ENCODE data around the gene PIK3CA. TPM values are rescaled to one million over a fixed set of nuclear protein-coding genes. Genes with fewer than 3 reads are reported as not detected.
A peak's percentile ranks its signal among the peaks of the same experiment; 100 is the strongest.

Gene PIK3CA
- total and polyA plus RNA-seq, 4 experiments from 2014 or later = 12.4 to 47.2 (median 33.7) TPM

DNA sequence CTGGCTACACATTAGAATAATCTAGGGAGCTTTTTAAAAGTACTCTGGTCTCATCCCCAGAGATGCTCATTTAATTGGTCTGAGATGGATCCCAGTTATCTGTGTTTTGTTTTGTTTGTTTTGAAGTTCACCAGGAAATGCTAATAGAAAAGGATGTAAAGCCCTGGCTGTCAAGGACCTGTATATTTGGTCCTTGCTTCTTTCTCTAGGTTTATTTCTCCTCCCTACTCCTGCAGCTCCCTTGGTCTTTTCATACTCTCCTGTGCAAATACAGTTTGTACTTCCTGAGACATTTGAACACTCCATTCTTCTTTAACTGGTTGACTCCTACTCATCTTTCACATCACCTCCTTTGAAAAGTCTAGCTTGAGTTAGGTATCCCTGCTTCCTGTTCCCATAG, 3.3 kb downstream of the PIK3CA start:
- DNase-seq = no peak
- Mint-ChIP-seq H3K27me3 (no peaks in the 10 kb centered on the region), H3K4me1 (peaks cover 38 to 62% (median 48%) of the 10 kb centered on the region in 4 donors), H3K9me3 (no peaks in the 10 kb centered on the region), H3K4me3 (peak overlapping the region in 7 of 8 donors; percentile 23 to 76 (median 59)), H3K36me3 (peaks cover 0 to 7% of the 10 kb centered on the region in 2 donors), H3K27ac (peak overlapping the region in 4 of 7 donors; percentile 18 to 82 (median 38))
- H3K36me3 ChIP-seq (ENCODE audit: insufficient read depth, low read length) = no peaks in the 10 kb centered on the region
- H3K4me1 ChIP-seq (ENCODE audit: insufficient read depth, low read length) = peaks cover 54% of the 10 kb centered on the region
- ChIA-PET CTCF (ENCODE audit: partially characterized antibody) (interaction anchor here (1.8 to 3.2 kb wide), 2 partner anchors 164 to 172 kb away, joined by 5 to 12 read pairs; partner anchors contain the start of gene ZNF639), POLR2A (ENCODE audit: partially characterized antibody) (interaction anchor here (0.5 to 0.7 kb wide), 3 partner anchors 44 to 67 kb away, joined by 3 read pairs; no protein-coding TSS in a partner anchor)
- no peaks in the 10 kb centered on the region for H3K27me3 ChIP-seq (ENCODE audit: insufficient read depth, low read length)
- no peak overlapping the region for H3K4me3 ChIP-seq (ENCODE audit: low read length in 2 of 2)
- intact Hi-C loops (cut with micrococcal nuclease) = no loop called here
- no peak overlapping the region for H3K27ac ChIP-seq (ENCODE audit: low read depth, low read length)
- H3K9me3 ChIP-seq (ENCODE audit: control insufficient read depth in 1 of 2, low read length in 2 of 2) = no peaks in the 10 kb centered on the region

DNA sequence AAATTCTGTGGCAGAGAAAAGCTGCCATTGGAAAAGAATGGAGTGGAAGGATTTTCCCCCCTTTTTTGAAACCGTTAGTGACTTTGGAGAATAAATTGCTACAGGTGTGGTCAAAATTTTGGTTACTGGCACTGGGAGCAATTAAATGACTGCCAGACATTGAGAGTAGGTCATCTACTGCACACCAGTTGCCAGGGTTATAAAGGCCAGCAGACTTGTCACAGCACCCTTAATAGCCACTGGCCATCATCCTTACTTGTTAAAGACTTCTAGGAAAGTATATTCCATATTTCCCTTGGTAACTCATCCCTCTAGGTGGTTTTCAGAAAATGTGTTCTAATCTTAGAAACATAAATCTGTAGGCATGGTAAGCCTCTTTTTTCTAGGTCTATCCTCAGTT, 8.0 kb downstream of the PIK3CA start:
- no peak overlapping the region for H3K4me3 ChIP-seq (ENCODE audit: low read length in 2 of 2)
- ChIA-PET POLR2A (ENCODE audit: partially characterized antibody) (interaction anchor here (2.4 kb wide), 1 partner anchor 8 kb away, joined by 8 read pairs; the partner anchor contains the start of gene PIK3CA), CTCF (ENCODE audit: partially characterized antibody) (interaction anchor here (1.0 kb wide), 1 partner anchor 8 kb away, joined by 4 read pairs; the partner anchor contains the start of gene PIK3CA)
- Mint-ChIP-seq H3K27me3 (no peaks in the 10 kb centered on the region), H3K4me1 (peaks cover 52 to 87% (median 68%) of the 10 kb centered on the region in 4 donors), H3K27ac (no peak overlapping the region), H3K4me3 (peak overlapping the region in 1 of 8 donors; percentile 5), H3K9me3 (no peaks in the 10 kb centered on the region), H3K36me3 (no peaks in the 10 kb centered on the region)
- no peak overlapping the region for H3K27ac ChIP-seq (ENCODE audit: low read depth, low read length)
- DNase-seq = no peak
- no peaks in the 10 kb centered on the region for H3K27me3 ChIP-seq (ENCODE audit: insufficient read depth, low read length)
- peaks cover 65% of the 10 kb centered on the region for H3K4me1 ChIP-seq (ENCODE audit: insufficient read depth, low read length)
- H3K36me3 ChIP-seq (ENCODE audit: insufficient read depth, low read length) = no peaks in the 10 kb centered on the region
- intact Hi-C loops (cut with micrococcal nuclease) = no loop called here
- no peaks in the 10 kb centered on the region for H3K9me3 ChIP-seq (ENCODE audit: control insufficient read depth in 1 of 2, low read length in 2 of 2)

DNA sequence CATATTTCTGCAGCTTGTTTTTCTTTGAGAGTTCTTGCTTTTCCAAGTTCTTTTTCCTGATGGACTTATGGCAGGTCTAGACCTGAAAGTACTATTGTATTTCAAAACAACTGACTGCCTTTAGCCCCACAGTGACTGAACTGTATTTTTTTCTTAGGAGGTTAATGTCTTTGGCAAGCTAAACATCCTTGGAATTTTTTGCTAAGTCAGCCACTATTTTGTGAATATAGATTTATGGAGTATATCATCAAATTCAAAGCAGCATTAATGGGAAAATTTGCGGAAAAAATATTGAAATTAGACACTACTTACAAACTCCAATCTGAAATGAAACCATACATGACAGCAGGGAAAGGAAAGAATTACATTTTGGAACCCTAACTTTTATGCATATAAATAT, 8.6 kb downstream of the PIK3CA start:
- H3K4me1 Mint-ChIP-seq = peaks cover 48 to 84% (median 65%) of the 10 kb centered on the region in 4 donors
- Histone ChIP-seq H3K9me3 (ENCODE audit: control insufficient read depth in 1 of 2, low read length in 2 of 2) (no peaks in the 10 kb centered on the region), H3K27ac (ENCODE audit: low read depth, low read length) (no peak overlapping the region), H3K4me3 (ENCODE audit: low read length in 2 of 2) (no peak overlapping the region), H3K4me1 (ENCODE audit: insufficient read depth, low read length) (peaks cover 63% of the 10 kb centered on the region), H3K27me3 (ENCODE audit: insufficient read depth, low read length) (no peaks in the 10 kb centered on the region), H3K36me3 (ENCODE audit: insufficient read depth, low read length) (no peaks in the 10 kb centered on the region)
- no peaks in the 10 kb centered on the region for H3K36me3 Mint-ChIP-seq
- no peak for DNase-seq
- ChIA-PET CTCF (ENCODE audit: partially characterized antibody) (interaction anchor here (1.0 kb wide), 1 partner anchor 9 kb away, joined by 4 read pairs; the partner anchor contains the start of gene PIK3CA), POLR2A (ENCODE audit: partially characterized antibody) (interaction anchor here (0.5 to 2.4 kb wide), 2 partner anchors 8 to 39 kb away, joined by 3 to 8 read pairs; partner anchors contain the start of gene PIK3CA)
- no peaks in the 10 kb centered on the region for H3K27me3 Mint-ChIP-seq
- H3K4me3 Mint-ChIP-seq = peak overlapping the region in 1 of 8 donors; percentile 17
- H3K9me3 Mint-ChIP-seq = no peaks in the 10 kb centered on the region
- intact Hi-C loops (cut with micrococcal nuclease) = no loop called here
- no peak overlapping the region for H3K27ac Mint-ChIP-seq

DNA sequence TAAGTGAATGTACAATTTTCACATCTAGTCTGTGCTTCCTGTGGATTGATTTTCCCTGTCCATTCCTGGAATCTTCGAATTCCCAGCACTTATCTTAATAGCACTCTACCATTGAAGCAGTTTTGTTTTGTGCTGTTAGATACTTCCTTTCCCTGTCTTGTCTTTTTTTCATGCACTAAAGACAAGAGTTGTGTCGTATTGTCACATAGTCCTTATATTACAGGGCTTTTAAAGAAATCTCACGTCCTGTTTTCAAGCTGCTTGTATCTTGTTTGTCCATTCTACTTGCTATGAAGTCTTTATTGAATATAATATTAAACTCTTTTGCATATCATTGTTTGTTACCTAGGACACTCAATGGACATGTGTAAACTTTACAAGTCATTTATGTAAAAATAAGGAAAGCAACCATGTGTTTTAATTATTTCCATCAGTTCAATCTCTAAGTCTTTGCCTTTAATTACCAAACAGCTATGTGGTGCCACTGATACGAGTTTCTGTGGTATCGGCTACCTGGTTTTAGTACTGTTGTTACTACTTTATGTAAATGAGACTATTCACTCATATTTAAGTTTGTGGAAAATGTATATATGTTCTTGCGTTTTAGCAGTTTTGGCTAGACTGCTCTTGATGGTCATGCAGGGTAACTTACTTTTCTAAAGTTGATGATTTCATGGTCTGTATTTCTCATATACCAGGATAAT, 10.3 kb downstream of the PIK3CA start:
- H3K36me3 ChIP-seq (ENCODE audit: insufficient read depth, low read length) = no peaks in the 10 kb centered on the region
- no peaks in the 10 kb centered on the region for H3K27me3 ChIP-seq (ENCODE audit: insufficient read depth, low read length)
- H3K27ac ChIP-seq (ENCODE audit: low read depth, low read length) = no peak overlapping the region
- peaks cover 50% of the 10 kb centered on the region for H3K4me1 ChIP-seq (ENCODE audit: insufficient read depth, low read length)
- no peaks in the 10 kb centered on the region for H3K9me3 Mint-ChIP-seq
- peak overlapping the region in 2 of 8 donors; percentile 22 to 30 for H3K4me3 Mint-ChIP-seq
- H3K9me3 ChIP-seq (ENCODE audit: control insufficient read depth in 1 of 2, low read length in 2 of 2) = no peaks in the 10 kb centered on the region
- H3K4me3 ChIP-seq (ENCODE audit: low read length in 2 of 2) = no peak overlapping the region
- no peaks in the 10 kb centered on the region for H3K27me3 Mint-ChIP-seq
- no peak overlapping the region for H3K27ac Mint-ChIP-seq
- intact Hi-C loops (cut with micrococcal nuclease) = no loop called here
- H3K36me3 Mint-ChIP-seq = no peaks in the 10 kb centered on the region
- POLR2A ChIA-PET (ENCODE audit: partially characterized antibody) = interaction anchor here (2.4 kb wide), 1 partner anchor 10 kb away, joined by 8 read pairs; the partner anchor contains the start of gene PIK3CA
- peaks cover 44 to 79% (median 59%) of the 10 kb centered on the region in 4 donors for H3K4me1 Mint-ChIP-seq
- no peak for DNase-seq
- CTCF ChIA-PET (ENCODE audit: partially characterized antibody) = no interaction called here

DNA sequence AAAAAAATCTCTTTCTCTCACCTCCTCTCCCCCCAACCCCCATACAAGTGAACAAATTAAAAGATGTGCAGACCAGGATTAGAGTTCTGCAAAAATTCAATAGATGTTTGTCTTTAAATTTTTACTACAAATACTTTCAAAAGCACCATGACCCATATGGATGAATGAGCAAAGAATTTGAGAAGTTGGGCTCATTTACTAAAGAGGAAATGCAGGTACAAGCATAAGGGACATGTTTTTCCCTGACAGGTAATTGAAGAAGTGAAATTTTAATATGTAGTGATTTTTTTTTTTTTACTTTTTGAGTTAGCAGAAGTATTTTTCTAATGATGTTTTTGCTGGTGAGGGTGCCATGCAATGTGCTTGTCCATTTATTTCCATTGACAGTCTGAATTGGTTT, 15.3 kb downstream of the PIK3CA start:
- ChIA-PET CTCF (ENCODE audit: partially characterized antibody) (no interaction called here), POLR2A (ENCODE audit: partially characterized antibody) (no interaction called here)
- Mint-ChIP-seq H3K4me1 (peaks cover 38 to 68% (median 52%) of the 10 kb centered on the region in 4 donors), H3K9me3 (no peaks in the 10 kb centered on the region), H3K27ac (no peak overlapping the region), H3K4me3 (no peak overlapping the region), H3K27me3 (no peaks in the 10 kb centered on the region), H3K36me3 (peaks cover 4 to 8% of the 10 kb centered on the region in 2 donors)
- no peak for DNase-seq
- intact Hi-C loops (cut with micrococcal nuclease) = no loop called here
- H3K9me3 ChIP-seq (ENCODE audit: control insufficient read depth in 1 of 2, low read length in 2 of 2) = no peaks in the 10 kb centered on the region
- H3K27me3 ChIP-seq (ENCODE audit: insufficient read depth, low read length) = no peaks in the 10 kb centered on the region
- no peaks in the 10 kb centered on the region for H3K36me3 ChIP-seq (ENCODE audit: insufficient read depth, low read length)
- no peak overlapping the region for H3K27ac ChIP-seq (ENCODE audit: low read depth, low read length)
- H3K4me3 ChIP-seq (ENCODE audit: low read length in 2 of 2) = no peak overlapping the region
- H3K4me1 ChIP-seq (ENCODE audit: insufficient read depth, low read length) = peaks cover 30% of the 10 kb centered on the region

DNA sequence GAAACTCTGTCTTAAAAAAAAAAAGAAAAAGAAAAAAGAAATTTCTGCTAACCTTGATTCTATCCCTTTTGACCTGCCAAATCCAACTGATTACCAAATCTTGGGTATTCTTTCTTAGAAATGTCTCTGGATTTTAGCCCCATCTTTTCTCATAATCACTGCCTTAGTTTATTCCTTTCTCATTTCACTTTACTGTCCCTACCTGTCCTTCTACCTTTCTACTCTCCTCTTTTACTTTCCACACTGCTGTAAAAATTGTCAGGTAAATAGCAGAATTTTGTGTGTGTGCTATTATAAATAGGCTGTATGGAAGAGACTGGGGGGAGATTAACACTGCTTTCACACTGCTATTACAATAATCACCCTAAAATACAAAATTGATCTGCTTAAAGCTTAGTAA, 16.7 kb downstream of the PIK3CA start:
- Histone ChIP-seq H3K4me1 (ENCODE audit: insufficient read depth, low read length) (peaks cover 30% of the 10 kb centered on the region), H3K36me3 (ENCODE audit: insufficient read depth, low read length) (no peaks in the 10 kb centered on the region), H3K27me3 (ENCODE audit: insufficient read depth, low read length) (no peaks in the 10 kb centered on the region), H3K4me3 (ENCODE audit: low read length in 2 of 2) (no peak overlapping the region), H3K9me3 (ENCODE audit: control insufficient read depth in 1 of 2, low read length in 2 of 2) (no peaks in the 10 kb centered on the region), H3K27ac (ENCODE audit: low read depth, low read length) (no peak overlapping the region)
- Mint-ChIP-seq H3K27ac (no peak overlapping the region), H3K27me3 (no peaks in the 10 kb centered on the region), H3K9me3 (peaks cover 0 to under 1% (median 0%) of the 10 kb centered on the region in 8 donors), H3K4me3 (peak overlapping the region in 1 of 8 donors; percentile 43), H3K4me1 (peaks cover 39 to 58% (median 48%) of the 10 kb centered on the region in 4 donors), H3K36me3 (peaks cover 4 to 10% of the 10 kb centered on the region in 2 donors)
- DNase-seq = no peak
- ChIA-PET CTCF (ENCODE audit: partially characterized antibody) (no interaction called here), POLR2A (ENCODE audit: partially characterized antibody) (no interaction called here)
- intact Hi-C loops (cut with micrococcal nuclease) = loop anchor here (2.0 kb wide), 1 partner anchor 16 kb away; no protein-coding TSS in a partner anchor

DNA sequence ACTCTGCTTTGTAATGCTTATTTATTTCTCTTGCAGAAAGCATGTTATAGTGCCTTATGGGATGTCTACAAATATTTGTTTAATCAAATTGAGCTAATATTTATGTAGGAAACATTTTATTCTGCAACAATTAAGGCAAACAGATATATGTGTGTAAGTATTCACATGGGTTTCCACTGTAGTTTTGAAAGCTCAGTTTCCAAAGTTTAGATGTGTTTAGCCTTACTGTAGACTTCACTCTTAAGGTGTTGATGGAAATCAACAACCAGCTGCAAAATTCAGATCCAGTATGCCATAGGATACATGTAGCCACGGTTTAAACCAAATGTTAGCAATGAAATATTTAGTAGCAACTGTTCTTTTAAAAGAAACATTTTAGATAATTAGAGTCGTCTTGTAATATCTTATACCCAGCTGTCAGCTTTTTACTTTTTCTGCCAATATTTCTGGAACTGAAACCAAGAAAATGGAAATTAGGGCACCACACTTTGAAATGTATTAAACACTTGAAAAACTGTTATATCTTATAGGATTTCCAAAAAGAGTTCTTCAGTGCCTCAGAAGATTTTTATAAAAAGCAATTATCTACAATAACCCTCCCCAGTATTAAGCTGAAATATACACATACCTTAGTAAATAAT, 18.5 kb downstream of the PIK3CA start:
- Mint-ChIP-seq H3K27me3 (no peaks in the 10 kb centered on the region), H3K36me3 (peaks cover 5 to 12% of the 10 kb centered on the region in 2 donors), H3K9me3 (peaks cover 0 to 10% (median 7%) of the 10 kb centered on the region in 8 donors), H3K4me3 (no peak overlapping the region), H3K4me1 (peaks cover 33 to 44% (median 38%) of the 10 kb centered on the region in 4 donors), H3K27ac (peak overlapping the region in 1 of 7 donors; percentile 50)
- no peak for DNase-seq
- CTCF ChIA-PET (ENCODE audit: partially characterized antibody) = no interaction called here
- Histone ChIP-seq H3K9me3 (ENCODE audit: control insufficient read depth in 1 of 2, low read length in 2 of 2) (no peaks in the 10 kb centered on the region), H3K4me1 (ENCODE audit: insufficient read depth, low read length) (peaks cover 13% of the 10 kb centered on the region), H3K27ac (ENCODE audit: low read depth, low read length) (no peak overlapping the region), H3K27me3 (ENCODE audit: insufficient read depth, low read length) (no peaks in the 10 kb centered on the region), H3K36me3 (ENCODE audit: insufficient read depth, low read length) (no peaks in the 10 kb centered on the region), H3K4me3 (ENCODE audit: low read length in 2 of 2) (no peak overlapping the region)
- intact Hi-C loops (cut with micrococcal nuclease) = loop anchor here (2.0 kb wide), 1 partner anchor 14 kb away; no protein-coding TSS in a partner anchor
- POLR2A ChIA-PET (ENCODE audit: partially characterized antibody) = interaction anchor here (1.0 to 1.5 kb wide), 2 partner anchors 18 to 158 kb away, joined by 3 to 7 read pairs; no protein-coding TSS in a partner anchor

Data from CD4-positive, alpha-beta memory T cell (primary cell).